GM19238 (cell line): ENCODE measurements around the gene EIF1AX.
"Not testable (repeated sequence)": the region's sequence is repeated elsewhere in the genome, so short reads cannot be mapped to it uniquely, and the experiment has no call there.

Source experiments
- DNase-seq: peaks from one replicate; pipeline ENCODE4 v3.0.0; 2011; ENCODE audit warnings: low spot score; ENCODE audit not compliant: insufficient read length

The EIF1AX gene, protein sequence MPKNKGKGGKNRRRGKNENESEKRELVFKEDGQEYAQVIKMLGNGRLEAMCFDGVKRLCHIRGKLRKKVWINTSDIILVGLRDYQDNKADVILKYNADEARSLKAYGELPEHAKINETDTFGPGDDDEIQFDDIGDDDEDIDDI

DNA sequence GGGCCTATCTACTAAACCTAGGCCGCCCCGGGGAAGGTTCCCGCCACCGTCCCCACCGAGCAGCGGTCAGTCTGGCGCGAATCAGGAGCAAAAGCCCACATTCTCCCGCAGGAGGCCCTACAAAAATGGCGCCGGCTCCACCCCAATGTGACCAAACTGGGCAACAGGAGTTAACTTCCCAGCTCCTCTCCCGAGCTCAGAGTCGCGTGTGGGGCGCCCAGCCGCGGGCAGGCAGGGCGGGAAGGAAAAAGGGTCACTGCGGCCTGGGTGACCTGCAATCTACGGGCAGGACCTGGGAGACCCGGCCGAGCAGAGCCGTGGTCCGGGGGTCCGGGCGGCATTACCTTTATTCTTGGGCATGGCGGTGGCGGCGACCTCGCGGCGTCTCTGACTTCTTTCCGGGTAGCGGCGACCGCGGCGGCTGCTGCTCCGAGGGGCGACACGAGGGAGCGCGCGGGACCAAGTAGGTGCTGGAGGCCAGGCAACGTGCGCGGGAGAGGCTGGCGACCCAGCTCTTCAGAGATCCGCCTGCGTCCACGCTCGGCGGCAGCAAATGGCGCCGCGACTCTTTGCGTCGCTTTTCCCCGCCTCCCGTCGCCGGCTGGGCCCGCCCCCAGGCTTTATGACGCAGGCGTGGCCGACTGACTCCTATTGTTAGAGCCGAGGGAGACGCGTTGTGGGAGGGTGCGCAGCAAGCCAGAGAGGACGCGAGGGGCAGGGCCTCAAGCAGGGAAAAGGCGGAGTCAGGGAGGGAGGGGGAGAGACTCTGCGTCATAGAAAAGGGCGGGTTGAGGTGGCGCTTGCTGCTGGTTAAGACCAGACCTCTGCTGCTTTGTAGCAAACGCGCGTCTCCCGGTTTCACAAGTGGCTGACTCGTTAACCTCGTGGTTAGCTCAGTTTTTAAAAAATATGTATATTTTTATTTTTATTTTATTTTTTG, at the start of gene EIF1AX:
Gene EIF1AX (minus strand): TSS at position 558 of the 940 bp plus-strand sequence. CDS start 198 bp downstream, at position 360.
- DNase-seq: peak; percentile 73

DNA sequence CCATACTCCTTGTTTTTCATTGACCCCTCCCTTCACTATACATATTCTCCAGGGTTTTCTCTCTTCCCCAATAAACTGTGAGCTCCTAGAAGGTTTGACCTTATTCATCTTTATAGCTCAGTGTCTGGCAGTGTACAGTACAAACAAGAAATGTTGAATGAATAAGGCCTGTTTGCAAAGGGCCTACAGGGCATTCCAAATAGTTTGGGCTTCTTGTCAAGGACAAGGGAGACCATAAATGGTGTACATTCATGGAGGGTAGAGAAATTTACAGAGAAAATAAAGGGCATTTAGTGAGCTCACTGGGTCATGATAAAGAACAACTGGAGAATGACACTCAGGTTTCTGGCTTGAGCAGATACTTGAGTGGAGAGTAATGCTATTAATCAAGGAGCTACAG, 47.5 kb upstream of the EIF1AX start:
- DNase-seq: no peak

DNA sequence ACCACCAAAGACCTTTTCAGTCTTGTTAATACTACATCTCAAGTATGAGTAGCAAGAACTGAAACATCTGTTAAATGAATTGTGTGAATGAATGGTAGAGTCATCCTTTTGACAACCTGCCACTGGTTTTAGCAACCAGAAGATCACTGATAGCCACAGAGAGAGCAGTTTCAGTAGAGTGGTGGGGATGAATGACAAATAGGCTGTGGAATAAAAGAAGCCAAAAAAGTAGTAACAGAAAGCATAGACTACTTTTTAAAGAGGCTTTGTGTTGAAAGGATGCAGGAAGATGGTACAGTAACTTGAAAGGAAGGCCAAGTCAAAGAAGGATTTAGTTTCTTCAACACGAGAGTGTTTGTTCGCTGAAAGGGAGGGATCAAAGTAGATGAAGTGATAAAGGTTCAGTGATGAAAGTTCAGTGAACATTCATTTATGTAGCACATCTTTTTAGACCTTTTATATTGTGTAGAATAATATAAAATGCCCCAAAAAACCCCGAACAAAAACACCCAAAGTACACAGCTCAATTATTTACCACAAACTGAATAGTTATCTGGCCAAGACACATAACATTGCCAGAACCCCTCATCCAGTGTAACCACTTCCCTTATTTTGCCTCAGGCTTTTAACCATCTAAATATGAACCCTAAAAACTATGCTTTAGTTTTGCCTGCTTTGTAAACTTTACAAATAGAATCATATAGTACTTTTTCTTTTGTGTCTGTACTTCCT, 40.1 kb upstream of the EIF1AX start:
- DNase-seq: no peak

DNA sequence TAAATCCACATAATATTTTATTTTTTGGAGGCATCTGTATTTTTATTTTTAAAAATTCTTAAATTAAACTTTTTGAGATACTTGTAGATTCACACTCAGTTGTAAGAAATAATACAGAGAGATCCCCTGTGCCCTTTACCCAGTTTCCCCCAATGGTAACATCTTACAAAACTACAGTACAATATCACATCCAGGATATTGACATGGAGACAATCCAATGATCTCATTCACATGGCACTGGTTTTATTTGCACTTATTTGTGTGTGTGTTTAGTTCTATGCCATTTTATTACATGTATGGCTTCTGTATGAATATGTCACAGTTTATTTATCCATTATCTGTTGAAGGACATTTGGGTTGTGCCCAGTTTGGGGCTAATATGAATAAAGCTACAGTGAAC, 35.5 kb upstream of the EIF1AX start:
- no peak for DNase-seq

DNA sequence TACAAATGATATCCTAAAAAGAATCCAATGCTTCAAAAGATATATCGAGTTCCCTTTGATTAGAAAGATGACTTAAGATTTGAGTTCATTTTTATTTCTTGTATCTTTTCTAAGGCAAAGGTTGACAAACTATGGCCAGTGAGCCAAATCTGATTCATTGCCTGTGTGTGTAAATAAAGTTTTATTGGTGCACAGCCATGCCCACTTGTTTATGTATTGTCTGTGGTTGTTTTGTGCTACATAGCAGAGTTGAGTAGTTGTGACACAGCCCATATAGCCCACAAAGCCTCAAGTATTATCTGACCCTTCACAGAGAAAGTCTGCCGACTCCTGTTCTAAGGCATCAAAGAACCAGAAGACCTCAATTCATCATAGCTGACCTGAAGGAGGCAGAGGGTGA, 32.2 kb upstream of the EIF1AX start:
- DNase-seq: no peak

DNA sequence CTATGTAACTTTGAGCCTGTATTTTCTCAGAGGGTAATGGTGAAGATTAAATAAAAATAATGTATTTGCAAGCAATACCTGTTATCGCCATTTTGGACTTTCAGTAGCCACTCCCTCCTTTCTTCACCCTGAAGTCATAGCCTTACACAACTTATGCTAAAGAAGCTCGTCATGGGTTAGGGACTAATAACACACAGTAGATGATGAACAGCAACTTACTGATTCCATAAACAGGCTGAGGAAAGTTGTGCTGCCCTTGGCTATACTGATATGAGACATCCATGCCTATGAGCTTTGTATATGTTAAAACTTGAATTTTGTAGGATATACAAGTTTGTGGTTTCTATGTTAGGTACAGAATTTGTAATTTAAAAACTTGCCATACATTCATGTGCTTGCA, 31.7 kb upstream of the EIF1AX start:
- no peak for DNase-seq

DNA sequence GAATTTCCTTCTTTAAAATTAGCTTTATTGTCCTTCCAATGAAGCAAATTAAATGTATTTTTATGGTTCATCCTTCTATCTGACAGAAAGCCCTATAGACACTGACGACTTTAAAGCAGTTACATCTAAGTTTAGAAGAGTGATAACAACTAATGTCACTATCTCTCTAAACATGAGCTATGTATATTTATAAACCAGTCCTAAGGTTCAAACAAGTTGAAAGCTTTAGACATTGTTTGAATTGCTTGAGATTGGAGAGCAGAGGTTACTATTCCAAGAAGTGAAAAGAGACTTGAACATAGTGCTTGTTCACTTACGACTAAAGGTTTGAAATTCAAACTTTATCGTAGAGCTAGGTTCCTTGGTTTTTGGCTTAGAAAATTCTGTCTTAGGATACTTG, 30.2 kb upstream of the EIF1AX start:
- no peak for DNase-seq

DNA sequence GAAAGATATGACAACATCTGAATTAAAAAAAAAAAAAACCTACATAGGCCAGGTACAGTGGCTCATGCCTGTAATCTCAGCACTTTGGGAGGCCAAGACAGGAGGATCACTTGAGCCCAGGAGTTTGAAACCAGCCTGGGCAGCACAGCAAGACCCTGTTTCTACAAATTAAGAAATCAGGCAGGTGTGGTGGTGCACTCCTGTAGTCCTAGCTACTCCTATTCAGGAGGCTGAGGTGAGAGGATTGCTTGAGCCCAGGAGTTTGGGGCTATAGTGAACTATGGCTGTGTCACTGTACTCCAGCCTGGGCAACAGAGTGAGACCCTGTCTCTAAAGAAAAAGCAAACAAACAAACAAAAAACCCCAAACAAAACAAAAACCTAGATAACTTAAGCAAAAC, 20.9 kb upstream of the EIF1AX start:
- DNase-seq: not testable (repeated sequence)

DNA sequence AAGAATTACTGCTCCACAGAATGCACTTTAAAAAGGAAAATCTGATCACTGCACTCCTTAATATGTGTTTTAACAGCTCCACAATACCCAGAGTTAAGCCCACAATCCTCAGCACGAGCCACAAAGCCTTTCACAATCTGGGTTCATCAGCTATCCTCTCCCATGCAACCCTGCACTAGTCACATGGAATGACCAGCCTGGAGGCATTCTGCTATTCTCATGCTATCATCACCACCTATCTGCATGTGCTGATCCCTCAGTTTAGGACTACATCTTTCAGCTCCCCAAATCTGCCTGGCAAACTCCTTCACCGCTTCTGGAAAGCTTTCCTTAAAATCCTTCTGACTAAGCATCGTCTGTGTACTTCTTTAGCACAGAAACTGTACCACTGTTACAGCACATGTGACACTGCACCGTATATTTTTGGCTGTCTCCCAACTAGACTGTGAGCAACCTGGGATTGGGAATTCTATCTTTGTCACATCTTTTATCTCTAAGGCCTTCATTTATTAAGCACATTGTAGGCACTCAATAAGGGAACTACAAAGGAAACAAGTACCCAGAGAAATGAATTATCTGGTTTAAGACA, 18.3 kb upstream of the EIF1AX start:
- DNase-seq: no peak

DNA sequence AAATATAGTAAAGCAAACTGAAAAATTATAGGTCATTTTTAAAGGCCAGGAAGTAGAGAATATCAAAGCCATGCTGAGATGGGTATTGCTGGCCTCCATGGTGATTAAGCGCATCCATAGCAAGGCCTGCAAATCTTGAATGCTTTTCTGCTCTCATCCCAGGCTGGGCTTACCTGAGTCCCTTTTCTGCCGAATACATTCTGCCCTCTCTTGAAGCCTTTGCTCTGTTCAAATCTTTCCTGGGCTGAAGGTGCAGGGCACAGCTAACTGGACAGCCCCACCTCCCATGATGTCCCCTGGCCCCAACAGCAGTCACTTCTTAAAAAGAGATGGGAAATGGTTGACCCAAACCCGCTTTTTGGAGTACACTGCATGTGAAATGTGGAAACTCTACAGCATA, 10.1 kb upstream of the EIF1AX start:
- no peak for DNase-seq

DNA sequence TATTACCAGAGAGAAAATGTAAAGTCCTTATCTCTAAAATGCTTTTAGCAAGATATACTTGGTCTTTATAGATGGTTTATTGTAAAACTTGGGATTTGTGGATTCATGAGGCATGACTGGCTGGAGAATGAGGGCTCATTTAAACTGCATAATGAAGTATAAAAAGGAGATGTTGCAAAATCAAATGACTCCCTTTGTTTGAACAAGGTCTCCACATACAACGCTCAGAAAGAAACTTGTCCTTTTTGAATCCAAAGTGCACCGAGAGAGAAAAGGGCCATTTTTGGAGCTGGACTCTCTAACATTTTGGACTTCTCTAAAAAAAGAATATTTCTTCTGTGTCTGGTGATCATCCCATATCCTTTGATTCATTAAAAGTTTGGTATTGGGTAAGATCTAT, 7.7 kb upstream of the EIF1AX start:
- no peak for DNase-seq

DNA sequence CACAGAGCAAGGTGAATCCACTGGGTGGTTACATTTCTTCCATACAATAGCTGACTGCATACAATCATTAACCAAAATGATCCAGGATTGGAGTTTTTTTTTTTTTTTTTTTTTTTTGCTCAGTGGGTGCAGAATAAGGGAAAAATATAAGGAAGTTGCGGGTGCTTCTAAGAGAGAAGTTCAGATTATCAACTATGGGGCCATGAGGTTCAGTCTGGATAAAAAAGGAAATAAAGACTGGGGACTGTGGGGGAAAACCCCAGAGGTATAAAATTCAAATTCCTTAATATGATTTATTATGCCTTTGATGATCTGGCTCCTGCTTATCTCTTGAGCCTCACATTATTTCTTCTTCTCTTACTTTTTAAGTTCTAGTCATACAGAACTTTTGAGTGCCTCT, 5.9 kb upstream of the EIF1AX start:
- DNase-seq: no peak

DNA sequence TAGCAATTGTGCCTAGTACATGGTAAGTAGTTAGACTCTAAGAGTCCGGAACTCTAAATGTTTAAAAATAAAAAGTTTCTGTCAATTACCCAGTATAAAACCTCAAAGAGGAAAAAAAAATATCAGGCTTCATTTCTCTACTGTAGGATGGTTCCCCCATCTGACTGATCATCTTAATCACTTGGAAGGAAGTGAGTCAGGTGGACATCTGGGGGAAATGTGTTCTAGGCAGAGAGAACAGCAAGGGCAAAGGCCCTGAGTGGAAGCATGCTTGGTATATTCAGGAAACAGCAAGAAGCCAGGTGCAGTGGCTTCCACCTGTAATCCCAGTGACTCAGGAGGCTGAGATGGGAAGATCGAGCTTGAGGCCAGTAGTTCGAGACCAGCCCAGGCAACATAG, 2.9 kb upstream of the EIF1AX start:
- no peak for DNase-seq

DNA sequence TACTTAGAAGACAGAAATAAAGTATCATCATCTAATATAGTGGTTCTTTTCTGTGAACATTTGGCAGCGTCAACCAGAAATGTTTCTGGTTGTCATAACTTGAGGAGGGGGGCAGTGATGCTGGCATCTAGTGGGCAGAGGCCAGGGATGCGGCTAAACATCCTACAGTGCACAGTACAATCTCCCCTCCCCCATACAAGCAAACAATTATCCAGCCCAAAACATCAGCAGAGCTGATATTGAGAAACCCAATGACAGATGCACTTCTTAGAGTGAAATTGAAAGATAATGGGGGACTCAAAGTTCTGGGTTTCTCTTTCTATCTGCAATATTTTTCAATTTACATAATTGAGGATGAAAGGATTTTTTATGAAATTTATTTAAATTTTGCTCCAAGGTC, 1.9 kb upstream of the EIF1AX start:
- DNase-seq: no peak

DNA sequence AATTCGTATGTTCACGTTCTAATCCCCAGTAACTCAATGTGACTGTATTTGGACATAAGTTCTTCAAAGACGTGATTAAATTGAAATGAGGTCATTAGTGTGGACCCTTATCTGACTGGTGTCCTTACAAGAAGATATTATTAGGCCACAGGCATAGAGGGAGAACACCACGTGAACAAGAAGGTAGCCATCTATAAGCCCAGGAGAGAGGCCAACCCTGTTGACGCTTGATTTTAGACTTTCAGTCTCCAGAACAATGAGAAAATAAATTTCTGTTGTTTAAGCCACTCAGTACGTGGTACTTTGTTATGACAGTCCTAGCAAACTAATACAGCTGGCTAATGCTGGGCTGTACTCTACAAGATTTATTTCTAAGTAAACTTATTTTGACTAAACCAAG, 1.5 kb upstream of the EIF1AX start:
- no peak for DNase-seq

DNA sequence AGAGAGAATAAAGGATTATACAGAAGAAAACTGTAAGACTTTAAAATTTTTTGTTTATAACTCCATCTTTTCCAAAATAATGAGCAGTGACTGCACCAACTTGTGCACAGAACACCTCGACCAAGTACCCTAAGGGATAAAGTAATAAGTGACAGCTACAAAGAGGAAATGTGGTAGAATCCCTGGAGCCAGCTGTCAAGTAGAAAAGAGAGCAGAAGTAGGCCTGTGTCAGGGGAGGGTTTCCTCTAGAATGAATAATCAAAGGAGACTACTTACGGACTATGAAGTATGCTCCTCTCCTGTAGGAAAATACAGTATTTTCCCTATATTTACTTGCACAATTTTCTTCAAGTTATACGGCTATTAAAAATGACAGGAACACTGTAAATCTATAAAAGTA, 1.2 kb downstream of the EIF1AX start:
- no peak for DNase-seq

DNA sequence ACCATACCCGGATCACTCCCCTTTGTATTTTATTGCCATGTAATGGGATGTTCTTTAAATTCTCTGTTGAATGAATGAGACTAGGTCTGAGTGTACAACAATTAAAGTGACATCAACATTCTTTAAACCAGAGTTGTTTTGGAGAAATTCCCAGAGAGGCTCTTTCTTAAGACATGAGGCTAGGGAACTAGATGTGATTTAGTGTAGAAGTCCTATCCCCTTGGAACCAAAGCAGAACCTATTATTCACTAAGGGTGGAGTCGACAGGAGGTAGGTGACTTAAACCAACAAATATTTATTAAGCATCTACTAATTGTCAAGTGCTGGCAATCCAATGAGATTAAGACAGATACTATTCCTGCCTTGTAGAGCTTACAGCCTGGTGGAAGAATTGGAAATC, 1.7 kb downstream of the EIF1AX start:
- no peak for DNase-seq

DNA sequence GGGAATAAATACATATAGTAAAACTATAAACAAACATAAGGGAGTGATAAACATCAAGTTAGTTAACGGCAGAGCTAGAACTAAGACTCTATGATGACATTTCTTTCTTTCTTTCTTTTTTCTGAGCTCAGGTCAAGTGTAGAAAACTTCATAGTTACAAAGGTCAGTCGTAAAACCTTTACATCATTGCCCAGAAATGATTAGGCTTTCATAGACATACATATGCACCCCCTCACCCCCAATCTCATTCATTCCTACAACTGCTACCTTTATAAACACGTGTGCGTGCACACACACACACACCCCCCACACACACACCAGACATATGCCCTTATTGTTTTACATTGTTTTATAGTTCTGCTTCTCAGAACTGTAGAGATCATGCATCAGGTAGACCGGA, 5.7 kb downstream of the EIF1AX start:
- no peak for DNase-seq

DNA sequence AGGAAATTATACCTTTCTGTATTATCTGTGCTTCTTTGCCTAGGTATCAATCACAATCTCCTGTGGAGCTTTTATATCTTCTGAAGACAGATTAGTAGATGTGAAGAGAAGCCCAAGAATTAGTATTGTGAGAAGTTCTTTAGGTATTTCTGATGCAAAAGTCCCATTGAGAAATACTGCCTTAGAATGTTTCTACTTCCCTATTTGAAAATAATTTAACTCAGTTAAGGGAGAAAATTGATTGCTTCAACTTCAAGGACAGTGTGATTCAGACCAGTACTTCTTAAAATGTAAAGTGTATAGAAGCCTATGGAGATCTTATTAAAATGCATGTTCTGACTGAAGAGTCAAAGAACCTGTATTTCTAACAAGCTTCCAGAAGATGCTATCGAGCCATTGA, 9.0 kb downstream of the EIF1AX start:
- DNase-seq: no peak

DNA sequence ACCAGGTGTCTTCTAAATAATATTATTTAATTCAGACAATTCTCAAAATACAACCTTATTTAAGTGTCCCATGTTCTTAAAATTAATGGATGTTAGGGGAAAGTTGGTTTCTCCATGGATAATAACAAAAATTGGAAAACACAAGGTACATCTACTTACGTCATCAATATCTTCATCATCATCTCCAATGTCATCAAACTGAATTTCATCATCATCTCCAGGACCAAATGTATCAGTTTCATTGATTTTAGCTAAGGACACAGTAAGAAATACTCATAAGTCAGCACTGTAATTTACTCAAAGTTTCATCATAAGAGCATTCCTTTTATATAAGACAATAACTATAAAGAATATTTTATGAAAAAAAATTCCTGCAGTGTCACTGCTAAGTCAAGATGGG, 11.3 kb downstream of the EIF1AX start:
- no peak for DNase-seq

DNA sequence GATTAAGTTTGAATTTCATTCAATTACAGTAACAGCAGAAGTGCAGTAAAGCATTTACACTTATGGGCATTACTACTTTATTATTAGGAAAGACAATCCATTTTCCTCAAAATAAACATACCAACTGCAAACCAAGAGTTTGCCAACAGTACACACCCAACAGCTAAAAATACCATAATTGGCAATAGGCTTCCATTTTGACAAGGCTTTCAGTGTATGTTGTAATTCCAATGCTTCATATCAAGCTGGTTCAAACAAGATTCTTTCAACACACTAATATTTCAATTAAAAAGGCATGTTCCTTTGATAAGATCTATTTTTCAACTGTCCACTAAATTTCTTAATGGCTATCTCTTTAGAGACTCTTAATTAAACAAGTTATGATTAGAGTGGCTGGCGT, 12.1 kb downstream of the EIF1AX start:
- no peak for DNase-seq

DNA sequence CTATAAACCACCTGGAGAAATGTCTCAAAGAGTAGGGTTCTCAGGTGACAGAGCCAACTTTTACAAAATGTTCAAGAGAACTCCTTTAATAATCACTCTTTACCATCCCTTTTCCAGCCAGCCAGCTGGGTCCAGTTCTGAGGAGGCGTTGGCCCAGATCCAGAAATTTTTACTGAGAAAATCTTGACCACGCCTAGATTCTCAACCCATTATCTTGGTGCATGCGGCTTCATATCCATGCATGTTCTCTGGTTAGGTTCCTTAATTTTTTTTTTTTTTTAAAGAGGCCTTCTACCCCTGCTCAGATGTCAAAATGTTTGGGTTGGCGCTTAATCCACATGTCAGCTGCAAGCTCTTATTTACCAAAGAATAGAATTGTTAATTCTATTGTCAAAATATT, 13.0 kb downstream of the EIF1AX start:
- no peak for DNase-seq
